Measurements from ENCODE around the gene CAMKK2. TPM values are rescaled to one million over a fixed set of nuclear protein-coding genes. Genes with fewer than 3 reads are reported as not detected.
"Not testable (repeated sequence)": the region's sequence is repeated elsewhere in the genome, so short reads cannot be mapped to it uniquely, and the experiment has no call there.

The CAMKK2 gene
- total RNA-seq, 1 donor from 2014 or later = 31.2 TPM

GRCh38 chr12:121280531-121280930, 16.0 kb downstream of the CAMKK2 start:
- intact Hi-C loops (cut with micrococcal nuclease) = not testable (repeated sequence)

- intact Hi-C loops (cut with micrococcal nuclease) = no loop called here
These were observed 17.0 kb downstream of the CAMKK2 start for GRCh38 chr12:121279507-121279915.

GRCh38 chr12:121279071-121279375, 17.5 kb downstream of the CAMKK2 start:
- intact Hi-C loops (cut with micrococcal nuclease) = no loop called here

DNA sequence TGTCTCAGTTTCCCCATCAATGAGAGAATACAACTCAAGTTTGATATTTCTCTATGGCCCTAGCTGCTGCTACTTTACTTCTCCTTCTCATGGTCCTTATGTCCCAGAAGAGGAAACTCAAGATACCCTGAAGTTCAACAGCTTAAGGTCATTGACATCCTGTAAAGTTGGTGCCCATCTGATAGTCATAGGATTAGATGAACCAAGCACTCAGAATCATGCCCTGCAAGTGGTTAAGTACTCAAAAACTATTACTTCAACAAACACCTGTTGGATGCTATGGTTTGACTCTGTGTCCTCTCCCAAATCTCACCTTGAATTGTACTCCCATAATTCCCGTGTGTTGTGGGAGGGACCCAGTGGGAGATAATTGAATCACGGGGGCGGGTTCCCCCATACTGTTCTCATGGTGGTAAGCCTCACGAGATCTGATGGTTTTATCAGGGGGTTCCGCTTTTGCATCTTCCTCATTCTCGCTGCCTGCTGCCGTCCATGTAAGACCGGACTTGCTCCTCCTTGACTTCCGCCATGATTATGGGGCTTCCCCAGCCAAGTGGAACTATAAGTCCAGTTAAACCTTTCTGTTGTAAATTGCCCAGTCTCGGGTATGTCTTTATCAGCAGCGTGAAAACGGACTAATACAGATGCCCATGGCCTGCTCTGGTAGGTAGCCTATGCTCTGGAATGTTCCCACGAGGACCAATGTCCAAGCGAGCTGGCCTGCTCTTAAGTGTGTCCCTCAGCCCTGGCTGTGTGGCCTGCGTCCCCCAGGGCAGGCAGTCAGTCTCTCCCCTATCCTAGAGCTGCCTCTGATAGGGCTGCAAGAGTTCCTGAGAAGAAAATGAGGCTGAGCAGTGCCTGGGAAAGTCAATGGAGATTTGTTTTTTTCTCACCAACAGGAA, 18.1 kb downstream of the CAMKK2 start:
- intact Hi-C loops (cut with micrococcal nuclease) = no loop called here

GRCh38 chr12:121277374-121277759, 19.1 kb downstream of the CAMKK2 start:
- intact Hi-C loops (cut with micrococcal nuclease) = no loop called here

- intact Hi-C loops (cut with micrococcal nuclease) = no loop called here
These were observed 22.3 kb downstream of the CAMKK2 start for GRCh38 chr12:121274036-121274763.

GRCh38 chr12:121273364-121273896, 23.1 kb downstream of the CAMKK2 start:
- intact Hi-C loops (cut with micrococcal nuclease) = no loop called here

DNA sequence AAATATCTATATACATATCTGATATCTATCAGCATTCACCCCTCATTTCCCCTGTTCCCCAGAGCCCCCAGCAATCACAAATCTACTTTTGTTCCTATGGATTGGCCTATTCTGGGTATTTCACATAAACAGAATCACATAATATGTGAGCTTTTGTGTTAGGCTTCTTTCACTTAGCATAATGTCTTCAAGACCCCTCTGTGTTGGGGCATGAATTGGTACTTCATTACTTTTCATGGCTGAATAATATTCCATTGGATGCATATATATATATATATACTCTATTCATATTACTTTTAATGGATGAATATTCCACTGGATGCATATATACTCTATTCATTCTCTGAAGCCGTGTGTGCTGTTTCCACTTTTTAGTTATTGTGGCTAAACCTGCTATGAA, 28.7 kb downstream of the CAMKK2 start:
- intact Hi-C loops (cut with micrococcal nuclease) = no loop called here

- intact Hi-C loops (cut with micrococcal nuclease) = no loop called here
These were observed 31.5 kb downstream of the CAMKK2 start for GRCh38 chr12:121264951-121265515.

DNA sequence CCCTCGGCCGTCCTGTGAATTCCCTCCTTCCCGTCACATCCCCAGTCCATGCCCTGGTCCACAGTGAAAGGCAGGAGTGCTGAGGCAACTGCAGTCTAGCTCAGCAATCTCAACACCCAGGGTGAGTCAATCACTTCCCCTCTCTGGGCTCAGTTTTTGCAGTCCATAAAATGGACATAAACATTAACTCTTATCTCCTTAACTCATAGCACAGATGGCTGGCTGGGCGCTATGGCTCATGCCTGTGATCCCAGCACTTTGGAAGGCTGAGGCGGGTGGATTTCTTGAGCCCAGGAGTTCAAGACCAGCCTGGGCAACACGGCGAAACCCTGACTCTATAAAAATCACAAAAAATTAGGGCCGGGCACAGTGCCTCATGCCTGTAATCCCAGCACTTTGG, 32.4 kb downstream of the CAMKK2 start:
- intact Hi-C loops (cut with micrococcal nuclease) = no loop called here

DNA sequence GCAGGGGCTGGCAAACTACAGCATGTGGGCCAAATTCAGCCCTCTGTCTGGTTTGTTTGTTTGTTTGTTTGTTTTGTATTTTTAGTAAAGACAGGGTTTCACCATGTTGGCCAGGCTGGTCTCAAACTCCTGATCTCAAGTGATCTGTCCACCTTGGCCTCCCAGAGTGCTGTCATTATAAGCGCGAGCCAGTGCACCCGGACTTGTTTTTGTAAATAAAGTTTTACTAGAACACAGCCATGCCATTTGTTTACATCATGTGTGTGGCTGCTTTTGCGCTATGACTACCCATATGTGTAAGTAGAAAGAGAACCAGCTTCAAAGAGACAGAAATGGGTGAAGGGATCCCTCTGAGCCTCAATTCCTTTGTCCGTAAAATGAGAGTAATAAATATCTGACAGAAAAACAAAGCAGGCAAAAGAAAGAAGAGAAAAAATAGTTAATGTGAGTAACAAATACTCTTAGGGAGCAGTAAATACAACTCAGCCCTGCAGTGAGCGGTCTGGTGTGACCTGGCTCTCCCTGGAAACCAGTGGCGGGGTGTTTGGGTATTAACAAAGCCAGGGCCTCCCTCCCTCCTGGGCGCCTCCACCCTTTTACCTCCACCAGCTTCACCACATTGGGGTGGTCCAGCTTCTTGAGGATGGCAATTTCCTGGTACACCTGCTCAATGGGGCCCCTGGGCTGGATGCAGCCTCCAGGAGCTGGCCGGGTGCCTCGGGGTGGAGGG, 33.1 kb downstream of the CAMKK2 start:
- intact Hi-C loops (cut with micrococcal nuclease) = no loop called here

DNA sequence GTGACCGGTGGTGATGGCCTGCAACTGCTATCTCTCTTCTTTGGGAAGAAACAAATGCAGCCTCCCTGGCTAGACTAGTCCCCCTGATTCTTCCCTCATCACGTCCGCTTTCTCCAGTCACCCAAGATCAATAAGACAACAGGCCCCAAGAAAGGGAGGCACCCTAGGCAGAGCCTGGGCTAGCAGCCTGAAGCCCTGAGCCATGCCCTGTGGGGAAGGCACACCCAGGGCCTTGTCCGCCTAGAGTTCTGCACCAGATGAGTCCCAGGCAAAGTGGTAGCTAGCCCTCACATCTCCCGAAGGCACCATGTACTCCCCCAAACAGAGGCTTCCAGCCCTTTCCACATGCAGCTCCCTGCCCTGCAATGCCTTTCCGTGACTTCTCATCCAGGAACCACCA, 35.1 kb downstream of the CAMKK2 start:
- intact Hi-C loops (cut with micrococcal nuclease) = no loop called here

GRCh38 chr12:121260091-121260490, 36.4 kb downstream of the CAMKK2 start:
- intact Hi-C loops (cut with micrococcal nuclease) = no loop called here

GRCh38 chr12:121259074-121259473, 37.4 kb downstream of the CAMKK2 start:
- intact Hi-C loops (cut with micrococcal nuclease) = no loop called here

GRCh38 chr12:121257704-121258449, 38.6 kb downstream of the CAMKK2 start:
- intact Hi-C loops (cut with micrococcal nuclease) = not testable (repeated sequence)

DNA sequence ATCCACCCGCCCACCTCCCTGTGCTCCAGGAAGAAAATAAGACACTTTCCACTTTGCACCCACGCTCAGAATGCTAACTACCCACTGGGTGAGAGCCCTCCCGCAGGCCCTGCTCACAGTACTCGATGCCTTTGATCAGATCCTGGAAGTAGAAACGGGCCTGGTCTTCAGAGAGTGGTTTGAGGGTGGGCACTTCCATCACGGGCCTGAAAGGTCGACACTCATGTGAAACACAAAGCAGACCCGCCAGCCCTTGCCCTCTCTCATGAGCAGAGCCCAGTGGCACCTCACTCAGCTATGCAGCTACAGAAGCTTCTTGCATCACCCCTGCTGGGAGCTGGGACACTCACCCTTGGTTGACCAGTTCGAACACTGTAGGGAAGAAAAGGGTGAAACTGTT, 41.1 kb downstream of the CAMKK2 start:
- intact Hi-C loops (cut with micrococcal nuclease) = no loop called here

DNA sequence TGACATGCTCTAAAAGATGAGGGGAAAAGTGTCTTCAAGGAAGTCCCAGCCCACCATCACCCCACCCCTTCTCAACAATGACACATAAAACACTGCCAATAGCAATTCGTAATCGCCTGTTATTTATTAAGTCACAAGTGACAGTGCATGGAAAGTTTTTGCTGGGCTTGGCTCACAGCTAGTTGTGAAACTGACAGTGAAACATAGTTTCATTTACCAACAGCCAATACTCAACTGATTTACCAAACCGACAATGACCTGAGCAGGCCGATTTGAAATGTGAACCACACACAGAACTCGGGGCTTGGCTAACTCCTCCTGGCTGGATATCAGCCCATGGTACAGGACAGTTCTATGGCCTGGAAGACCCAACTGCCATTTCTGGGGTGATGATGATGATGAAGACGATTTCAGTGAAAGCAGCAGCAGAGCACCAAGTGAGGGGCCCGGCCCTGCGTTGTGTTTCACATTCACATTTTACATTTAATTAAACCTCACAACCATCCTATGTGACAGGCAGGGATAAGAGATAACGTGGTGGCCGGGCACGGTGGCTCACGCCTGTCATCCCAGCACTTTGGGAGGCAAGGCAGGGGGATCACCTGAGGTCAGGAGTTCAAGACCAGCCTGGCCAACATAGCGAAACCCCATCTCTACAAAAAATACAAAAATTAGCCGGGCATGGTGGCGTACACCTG, 42.7 kb downstream of the CAMKK2 start:
- intact Hi-C loops (cut with micrococcal nuclease) = no loop called here

- intact Hi-C loops (cut with micrococcal nuclease) = no loop called here
These were observed 43.7 kb downstream of the CAMKK2 start for GRCh38 chr12:121252712-121253345.

DNA sequence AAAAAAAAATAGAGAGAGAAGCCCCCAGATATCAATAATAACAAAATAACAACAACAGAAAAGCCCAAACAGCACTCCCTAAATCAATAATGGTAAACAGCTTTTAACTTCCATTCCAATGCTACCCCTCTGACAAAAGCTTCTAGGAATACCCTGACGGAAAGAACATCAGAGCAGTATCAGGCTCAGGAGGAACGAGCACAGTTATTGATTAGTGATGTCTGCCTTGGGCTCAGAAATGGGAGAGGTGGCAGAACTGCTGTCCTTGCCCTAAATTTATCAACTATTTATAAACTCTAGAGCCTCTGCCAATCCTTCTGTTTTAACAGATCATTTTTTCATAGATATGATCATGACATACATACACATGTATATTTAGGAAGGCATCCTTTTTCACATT, 44.7 kb downstream of the CAMKK2 start:
- intact Hi-C loops (cut with micrococcal nuclease) = no loop called here

DNA sequence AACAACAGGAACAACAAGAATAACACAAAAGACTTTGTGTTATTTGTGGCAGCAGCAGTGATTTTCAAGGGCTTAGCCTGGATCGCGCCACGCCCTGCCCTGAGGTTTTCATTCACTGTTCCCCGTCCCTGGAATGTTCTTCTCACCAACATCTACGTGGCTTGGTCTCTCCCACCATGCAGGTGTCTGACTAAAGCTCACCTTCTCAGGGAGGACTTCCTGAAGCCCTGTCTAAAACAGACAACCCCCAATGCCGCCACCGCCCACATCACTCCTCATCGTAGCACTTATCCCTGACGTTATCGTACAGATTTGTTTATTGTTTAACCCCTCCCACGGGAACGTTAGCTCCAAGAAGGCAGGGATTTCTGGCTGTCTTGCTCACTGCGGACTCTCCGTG, 46.1 kb downstream of the CAMKK2 start:
- intact Hi-C loops (cut with micrococcal nuclease) = no loop called here
